ENCODE results near the gene OXSM.

GRCh38 chr3:25820366-25820765 lies 30.5 kb downstream of the OXSM start:
- TF ChIP-seq CTCF (IDR thresholded peaks at IDR 0.05) (no peak), POLR2AphosphoS5 (IDR thresholded peaks at IDR 0.05) (no peak)

Measured in suprapubic skin (tissue), 3 donors.